ENCODE results near the gene DCLRE1B.

DCLRE1B gene

GRCh38 chr1:113950908-113951307 is 45.8 kb downstream of the DCLRE1B start:
- no peak for DNase-seq

GRCh38 chr1:113951719-113952118 is 46.6 kb downstream of the DCLRE1B start:
- DNase-seq: no peak

GRCh38 chr1:113957984-113958383 is 52.9 kb downstream of the DCLRE1B start:
- no peak for DNase-seq

- DNase-seq: no peak
Measured at GRCh38 chr1:113958691-113959090, 53.6 kb downstream of the DCLRE1B start.

GRCh38 chr1:113963281-113963906 is 58.3 kb downstream of the DCLRE1B start:
- no peak for DNase-seq
